Measurements from ENCODE around the gene UBE3B.

DNA sequence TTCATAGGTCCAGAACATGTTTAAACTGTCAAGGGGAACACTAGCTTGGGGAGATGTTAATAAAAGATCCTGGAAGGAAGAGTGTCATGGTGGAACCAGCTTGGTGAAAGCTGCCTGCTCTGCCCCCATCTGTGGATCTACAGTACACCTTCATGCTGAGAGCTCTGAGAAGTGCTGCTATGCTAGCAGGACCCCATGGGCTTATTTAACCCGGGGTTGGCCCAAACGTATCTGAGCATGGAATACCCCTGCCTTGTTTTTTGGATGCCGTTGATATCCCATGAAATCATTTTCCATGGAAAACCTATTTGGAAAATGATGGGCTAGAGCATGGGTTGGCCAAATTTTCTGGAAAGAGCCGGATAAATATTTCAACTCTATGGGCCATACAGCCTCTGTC, 14.2 kb downstream of the UBE3B start:
- TF ChIP-seq, protein P1, sequence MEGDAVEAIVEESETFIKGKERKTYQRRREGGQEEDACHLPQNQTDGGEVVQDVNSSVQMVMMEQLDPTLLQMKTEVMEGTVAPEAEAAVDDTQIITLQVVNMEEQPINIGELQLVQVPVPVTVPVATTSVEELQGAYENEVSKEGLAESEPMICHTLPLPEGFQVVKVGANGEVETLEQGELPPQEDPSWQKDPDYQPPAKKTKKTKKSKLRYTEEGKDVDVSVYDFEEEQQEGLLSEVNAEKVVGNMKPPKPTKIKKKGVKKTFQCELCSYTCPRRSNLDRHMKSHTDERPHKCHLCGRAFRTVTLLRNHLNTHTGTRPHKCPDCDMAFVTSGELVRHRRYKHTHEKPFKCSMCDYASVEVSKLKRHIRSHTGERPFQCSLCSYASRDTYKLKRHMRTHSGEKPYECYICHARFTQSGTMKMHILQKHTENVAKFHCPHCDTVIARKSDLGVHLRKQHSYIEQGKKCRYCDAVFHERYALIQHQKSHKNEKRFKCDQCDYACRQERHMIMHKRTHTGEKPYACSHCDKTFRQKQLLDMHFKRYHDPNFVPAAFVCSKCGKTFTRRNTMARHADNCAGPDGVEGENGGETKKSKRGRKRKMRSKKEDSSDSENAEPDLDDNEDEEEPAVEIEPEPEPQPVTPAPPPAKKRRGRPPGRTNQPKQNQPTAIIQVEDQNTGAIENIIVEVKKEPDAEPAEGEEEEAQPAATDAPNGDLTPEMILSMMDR (IDR thresholded peaks at IDR 0.05; ENCODE audit: insufficient read depth, low read length), result no peak
- no peak for TF ChIP-seq POLR2AphosphoS5 (IDR thresholded peaks at IDR 0.05; ENCODE audit: low read depth)
